HEK293T (cell line): ENCODE measurements around the gene C6.

Experiments
- CTCF ChIA-PET: fragments of 350-600 bp; formaldehyde crosslinking; extraction: SDS; loops from one replicate; lab custom pipeline; 2021; ENCODE audit warnings: antibody characterized with exemption, inconsistent platforms; lab: Yijun Ruan, JAX
- POLR2A ChIA-PET: fragments of 350-600 bp; formaldehyde crosslinking; extraction: SDS; loops from one replicate; lab custom pipeline; 2020; ENCODE audit warnings: antibody characterized with exemption, inconsistent platforms; lab: Yijun Ruan, JAX
- DNase-seq: peaks from one replicate; pipeline ENCODE4 v3.0.0; 2012; ENCODE audit warnings: mixed read lengths; ENCODE audit errors: extremely low spot score
- ARNT ChIP-seq: fragments of 450-650 bp; IDR thresholded peaks from 2 replicates; pipeline ENCODE4 v1.6.1; 2017; ENCODE audit warnings: mild to moderate bottlenecking
- BHLHE40 ChIP-seq: fragments of 450-650 bp; IDR thresholded peaks from 2 replicates; pipeline ENCODE4 v1.6.1; 2016; ENCODE audit warnings: mild to moderate bottlenecking, moderate library complexity, borderline replicate concordance
- CTBP1 ChIP-seq: fragments of 450-650 bp; IDR thresholded peaks from 2 replicates; pipeline ENCODE4 v1.6.1; 2016; ENCODE audit warnings: borderline replicate concordance
- ELF4 ChIP-seq: fragments of 450-650 bp; IDR thresholded peaks from 2 replicates; pipeline ENCODE4 v1.6.1; 2017; ENCODE audit warnings: antibody characterized with exemption
- FOXA1 ChIP-seq: fragments of 450-650 bp; IDR thresholded peaks from 2 replicates; pipeline ENCODE4 v1.6.1; 2016; ENCODE audit warnings: mild to moderate bottlenecking
- FOXK2 ChIP-seq: fragments of 450-650 bp; IDR thresholded peaks from 2 replicates; pipeline ENCODE4 v1.6.1; 2016; ENCODE audit warnings: mild to moderate bottlenecking
- FOXM1 ChIP-seq: fragments of 450-650 bp; IDR thresholded peaks from 2 replicates; pipeline ENCODE4 v1.6.1; 2017; ENCODE audit warnings: mild to moderate bottlenecking, borderline replicate concordance
- HDGF ChIP-seq: fragments of 450-650 bp; IDR thresholded peaks from 2 replicates; pipeline ENCODE4 v1.6.1; 2017; ENCODE audit warnings: antibody characterized with exemption, borderline replicate concordance
- L3MBTL2 ChIP-seq: fragments of 450-650 bp; conservative IDR thresholded peaks from 2 replicates; pipeline ENCODE4 v1.6.1; 2016; ENCODE audit warnings: mild to moderate bottlenecking
- LEF1 ChIP-seq: fragments of 450-650 bp; IDR thresholded peaks from 2 replicates; pipeline ENCODE4 v1.6.1; 2017; ENCODE audit warnings: mild to moderate bottlenecking, borderline replicate concordance
- NFRKB ChIP-seq: fragments of 450-650 bp; IDR thresholded peaks from 2 replicates; pipeline ENCODE4 v1.6.1; 2016; ENCODE audit warnings: mild to moderate bottlenecking, moderate library complexity
- SP1 ChIP-seq: fragments of 450-650 bp; IDR thresholded peaks from 2 replicates; pipeline ENCODE4 v1.6.1; 2017
- SUZ12 ChIP-seq: fragments of 450-650 bp; IDR thresholded peaks from 2 replicates; pipeline ENCODE4 v1.6.1; 2016; ENCODE audit warnings: mild to moderate bottlenecking
- TARDBP ChIP-seq: fragments of 450-650 bp; IDR thresholded peaks from 2 replicates; pipeline ENCODE4 v1.6.1; 2016
- ZNF384 ChIP-seq: fragments of 450-650 bp; IDR thresholded peaks from 2 replicates; pipeline ENCODE4 v1.6.1; 2016
- TF ChIP-seq, protein P1 (sequence below): fragments of 450-650 bp; IDR thresholded peaks from 2 replicates; pipeline ENCODE4 v1.6.1; 2016

Gene C6

DNA sequence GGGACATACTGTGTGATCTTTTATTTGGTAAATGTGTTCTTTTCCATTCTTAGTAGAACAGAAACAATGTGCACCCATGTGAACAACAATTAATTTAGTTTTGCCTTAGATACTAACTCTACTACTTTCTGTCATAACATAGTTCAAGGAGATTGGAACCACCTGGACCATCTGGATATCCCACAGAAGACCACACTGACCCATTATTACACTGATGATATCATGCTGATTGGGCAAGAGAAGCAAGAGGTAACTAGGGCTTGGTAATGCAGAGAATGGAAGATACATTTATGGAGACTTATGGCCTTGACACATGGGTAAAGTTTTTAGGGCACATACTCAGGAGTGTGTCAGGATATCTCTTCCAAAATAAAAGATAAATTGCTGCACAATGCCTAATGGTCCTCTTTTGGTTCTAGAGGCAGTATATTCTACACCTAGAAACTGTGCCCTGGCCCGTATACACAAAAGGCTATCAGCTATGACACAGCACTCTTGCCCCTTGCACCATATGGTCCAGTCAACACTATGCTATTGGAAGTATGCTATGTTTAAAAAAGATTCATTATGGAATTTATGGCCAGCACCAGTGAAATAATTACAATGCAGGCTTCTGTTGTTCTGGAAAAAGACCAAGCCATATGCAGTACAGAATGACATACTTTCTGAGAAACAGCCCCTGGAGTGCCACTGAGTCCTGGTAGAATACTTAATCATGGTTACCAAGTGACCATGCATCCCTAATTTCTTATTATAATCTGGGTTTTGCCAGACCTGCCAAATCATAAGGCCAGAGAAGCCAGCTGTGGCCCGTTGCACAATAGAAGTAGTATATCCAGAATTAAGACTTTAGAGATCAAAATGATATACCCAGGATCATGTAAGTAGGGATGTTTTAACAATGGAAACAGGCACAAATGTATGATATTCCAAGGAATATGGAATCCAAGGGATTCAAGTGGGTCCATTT lies 100.6 kb downstream of the C6 start:
- TF ChIP-seq L3MBTL2 (no peak), FOXM1 (no peak), CTBP1 (no peak), BHLHE40 (no peak), ARNT (no peak), FOXK2 (no peak), TARDBP (no peak), ELF4 (no peak), FOXA1 (no peak), SP1 (no peak), HDGF (no peak), LEF1 (no peak), SUZ12 (no peak), NFRKB (no peak), ZNF384 (no peak)
- TF ChIP-seq, protein P1, sequence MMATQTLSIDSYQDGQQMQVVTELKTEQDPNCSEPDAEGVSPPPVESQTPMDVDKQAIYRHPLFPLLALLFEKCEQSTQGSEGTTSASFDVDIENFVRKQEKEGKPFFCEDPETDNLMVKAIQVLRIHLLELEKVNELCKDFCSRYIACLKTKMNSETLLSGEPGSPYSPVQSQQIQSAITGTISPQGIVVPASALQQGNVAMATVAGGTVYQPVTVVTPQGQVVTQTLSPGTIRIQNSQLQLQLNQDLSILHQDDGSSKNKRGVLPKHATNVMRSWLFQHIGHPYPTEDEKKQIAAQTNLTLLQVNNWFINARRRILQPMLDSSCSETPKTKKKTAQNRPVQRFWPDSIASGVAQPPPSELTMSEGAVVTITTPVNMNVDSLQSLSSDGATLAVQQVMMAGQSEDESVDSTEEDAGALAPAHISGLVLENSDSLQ = no peak
- ChIA-PET CTCF (no interaction called here), POLR2A (no interaction called here)
- DNase-seq = no peak

DNA sequence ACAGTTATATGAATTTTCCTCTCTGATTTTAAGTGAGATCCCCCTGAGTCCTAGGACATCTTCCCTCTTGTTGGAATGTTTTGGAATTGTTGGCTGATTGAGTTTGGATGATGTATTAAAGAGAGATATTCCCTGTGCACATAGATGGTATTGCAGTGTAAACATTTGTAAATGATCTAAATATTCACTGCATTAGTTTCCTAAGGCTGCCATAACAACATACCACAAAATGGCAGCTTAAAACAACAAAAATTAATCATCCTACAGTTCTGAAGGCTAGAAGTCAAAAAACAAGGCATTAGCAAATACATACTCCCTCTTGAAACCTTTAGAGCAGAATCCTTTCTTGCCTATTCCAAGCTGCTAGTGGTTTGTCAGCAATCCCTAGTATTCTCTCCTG lies 104.1 kb downstream of the C6 start:
- POLR2A ChIA-PET = no interaction called here
- TF ChIP-seq SUZ12 (no peak), SP1 (no peak), HDGF (no peak), L3MBTL2 (no peak), LEF1 (no peak)
- CTCF ChIA-PET = no interaction called here
- DNase-seq = no peak

DNA sequence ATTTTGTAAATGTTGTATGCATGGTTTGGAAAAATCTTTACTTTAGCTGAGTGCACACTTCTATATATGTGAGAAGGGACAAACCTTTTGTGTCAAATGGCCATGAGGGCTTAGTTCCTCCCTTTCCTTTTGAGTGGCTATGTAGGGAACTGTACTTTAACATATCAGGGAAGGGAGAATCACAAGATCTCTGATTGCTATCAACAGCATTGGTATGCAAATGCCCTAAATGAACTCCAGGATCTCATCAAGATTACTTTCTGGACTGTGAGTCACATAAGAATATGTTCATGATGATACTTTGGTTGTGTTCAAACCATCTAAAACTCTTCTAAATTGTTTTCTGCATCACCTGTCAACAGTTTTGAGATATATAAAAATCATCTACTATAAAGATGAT lies 111.0 kb downstream of the C6 start:
- ChIA-PET CTCF (no interaction called here), POLR2A (no interaction called here)
- no peak for DNase-seq
- TF ChIP-seq FOXK2 (no peak), L3MBTL2 (no peak), ELF4 (no peak), LEF1 (no peak), SP1 (no peak), SUZ12 (no peak), HDGF (no peak), FOXM1 (no peak), CTBP1 (no peak), NFRKB (no peak), ARNT (no peak)
- TF ChIP-seq, protein P1 = no peak

DNA sequence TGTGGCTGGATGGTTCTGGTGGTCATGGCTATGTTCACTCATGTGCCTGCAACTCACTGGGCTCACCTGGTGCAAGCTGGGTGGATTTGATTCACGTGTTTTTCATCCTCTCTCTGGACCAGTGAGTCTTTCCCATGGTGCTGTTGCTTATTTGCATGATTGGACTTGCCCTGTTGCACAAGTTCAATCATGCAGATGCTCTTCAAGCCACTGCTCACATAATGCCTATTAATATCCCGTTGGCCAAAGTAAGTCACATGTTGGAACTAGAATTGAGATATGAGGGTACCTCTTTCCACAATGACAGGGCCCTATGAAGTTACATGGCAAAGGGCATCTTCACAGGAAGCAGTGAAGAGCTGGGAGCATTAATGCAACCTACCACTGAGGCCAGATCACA lies 115.7 kb downstream of the C6 start:
- CTCF ChIA-PET = no interaction called here
- no peak for TF ChIP-seq SUZ12
- no peak for TF ChIP-seq FOXM1
- no peak for TF ChIP-seq HDGF
- TF ChIP-seq LEF1 = no peak
- TF ChIP-seq L3MBTL2 = no peak
- no peak for TF ChIP-seq BHLHE40
- no peak for TF ChIP-seq SP1
- TF ChIP-seq TARDBP = no peak
- TF ChIP-seq FOXA1 = no peak
- TF ChIP-seq ELF4 = no peak
- TF ChIP-seq CTBP1 = no peak
- TF ChIP-seq ZNF384 = no peak
- no peak for TF ChIP-seq FOXK2
- TF ChIP-seq ARNT = no peak
- TF ChIP-seq, protein P1 = no peak
- TF ChIP-seq NFRKB = no peak
- POLR2A ChIA-PET = no interaction called here
- DNase-seq = no peak

DNA sequence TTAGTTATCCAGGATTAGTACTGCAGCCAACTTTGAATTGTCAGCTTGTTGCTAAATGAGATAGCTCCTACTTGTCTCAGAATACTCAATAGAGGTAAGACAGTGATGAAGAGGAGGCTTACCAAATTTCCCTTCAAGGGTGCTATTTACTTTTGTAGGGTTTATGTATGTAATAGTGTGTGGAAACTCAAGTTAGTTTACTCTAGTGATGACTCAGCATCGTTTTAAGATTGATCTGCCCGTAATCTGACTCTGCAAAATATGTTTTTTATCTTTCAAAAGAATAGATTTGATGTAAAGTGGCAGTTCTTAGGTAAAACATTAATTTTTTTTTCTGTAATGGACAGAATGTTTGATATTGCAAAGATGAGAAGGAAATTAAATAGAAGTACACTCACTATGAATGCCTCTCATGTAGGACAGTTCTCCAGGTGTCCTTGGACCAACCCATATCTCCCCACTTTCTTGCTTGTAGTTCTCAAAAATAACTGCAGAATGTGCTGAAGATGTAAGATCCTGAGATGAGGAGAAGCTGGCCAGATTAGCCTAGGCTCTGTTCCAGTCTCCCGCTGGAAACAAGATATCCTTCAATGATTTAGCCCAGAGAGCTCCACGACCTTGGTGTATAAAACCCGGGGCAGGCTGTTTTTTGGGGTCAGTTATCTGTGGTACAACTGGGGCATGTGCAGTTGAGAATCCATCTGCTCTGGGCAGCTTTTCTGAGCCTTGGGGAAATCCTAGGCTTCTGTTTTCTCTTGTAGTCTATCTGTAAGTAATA lies 117.8 kb downstream of the C6 start:
- TF ChIP-seq ELF4 (no peak), TARDBP (no peak), FOXA1 (no peak), L3MBTL2 (no peak), CTBP1 (no peak), FOXK2 (no peak), ARNT (no peak), BHLHE40 (no peak), FOXM1 (no peak), NFRKB (no peak), ZNF384 (no peak), SP1 (no peak), HDGF (no peak), SUZ12 (no peak), LEF1 (no peak)
- TF ChIP-seq, protein P1 = no peak
- no peak for DNase-seq
- ChIA-PET POLR2A (no interaction called here), CTCF (interaction anchor here (0.6 kb wide), 1 partner anchor 8 kb away, joined by 3 read pairs; no protein-coding TSS in a partner anchor)
